Measurements from ENCODE around the gene PRG2.

- TF ChIP-seq POLR2AphosphoS5 (IDR thresholded peaks at IDR 0.05; ENCODE audit: low read depth, low read length) (no peak), TAF1 (IDR thresholded peaks at IDR 0.05; ENCODE audit: borderline replicate concordance, insufficient read depth, low read length) (no peak)
These were observed 14.9 kb upstream of the PRG2 start for GRCh38 chr11:57405271-57405860.
